HCT116 (cell line): Measurements from ENCODE around the gene C4orf50. TPM values are rescaled to one million over a fixed set of nuclear protein-coding genes. Genes with fewer than 3 reads are reported as not detected.

Source experiments
- ATAC-seq: fragments of 200-7000 bp; cut with Tn5 transposase; 2 replicates; pipeline ENCODE4 v1.9.1; 2020; ENCODE audit warnings: mild to moderate bottlenecking, moderate library complexity
- BruUV-seq: library from RNA; stranded (reverse); fragments of 400-500 nt; replicated peaks from 2 replicates; lab custom pipeline; 2021; lab: Mats Ljungman, UMichigan
- CTCF ChIA-PET: fragments of 300-600 bp; sonication (Branson Sonifier 250); formaldehyde crosslinking; loops from one replicate; lab custom pipeline; 2021; ENCODE audit warnings: antibody characterized with exemption; lab: Charles Lee
- POLR2A ChIA-PET: fragments of 300-600, 350-600 bp; sonication (Branson Sonifier 250); formaldehyde crosslinking; loops from one replicate; lab custom pipeline; 2021; ENCODE audit warnings: antibody characterized with exemption; lab: Charles Lee
- RAD21 ChIA-PET, 2 experiments: fragments of 300-600 bp; sonication (Branson Sonifier 250); formaldehyde crosslinking; loops; one replicate each; lab custom pipeline; 2023; ENCODE audit warnings: low total read pairs in 2 of 2; ENCODE audit not compliant: uncharacterized antibody in 2 of 2, unreplicated experiment in 2 of 2, low non-redundant PET in 1 of 2; lab: Charles Lee
- DNase-seq: peaks from one replicate; pipeline ENCODE4 v3.0.0-alpha.2; 2010; ENCODE audit warnings: low read depth, low spot score
- H2AFZ ChIP-seq: fragments of 200-600 bp; shearing (Covaris generic), sonication (generic); 2 replicates; pipeline ENCODE4 v1.6.1; 2017; ENCODE audit warnings: low read depth, mixed run types, mixed read lengths, antibody characterized with exemption, low read length; ENCODE audit not compliant: poor library complexity, severe bottlenecking
- H3K27ac ChIP-seq: 2 replicates; pipeline ENCODE4 v1.5.1; 2012; ENCODE audit warnings: low read depth, low read length
- H3K27me3 ChIP-seq: fragments of 200-600 bp; sonication (generic); 2 replicates; pipeline ENCODE4 v1.6.1; 2016; ENCODE audit warnings: mixed run types, low read length, mixed read lengths; ENCODE audit not compliant: insufficient read depth
- H3K36me3 ChIP-seq, 2 experiments: fragments of 200-500 bp in 1 of 2; fragments of 200-600 bp in 1 of 2; sonication (Bioruptor generic) in 1 of 2; sonication (generic) in 1 of 2; 2 replicates each; pipeline versions ENCODE4 v1.5.1 to v1.6.1; 2014 to 2016; ENCODE audit warnings: low read length in 2 of 2, inconsistent platforms in 1 of 2, mixed read lengths in 1 of 2, mixed run types in 1 of 2; ENCODE audit not compliant: insufficient read depth in 2 of 2, control insufficient read depth in 1 of 2
- H3K4me1 ChIP-seq, 2 experiments: fragments of 200-600 bp in 1 of 2; sonication (generic) in 1 of 2; 2 replicates each; pipeline versions ENCODE4 v1.5.1 to v1.6.1; 2012 to 2017; ENCODE audit warnings: low read length in 2 of 2, inconsistent platforms in 1 of 2, mild to moderate bottlenecking in 1 of 2, mixed read lengths in 1 of 2, mixed run types in 1 of 2, moderate library complexity in 1 of 2; ENCODE audit not compliant: insufficient read depth in 2 of 2, control insufficient read depth in 1 of 2
- H3K4me2 ChIP-seq: fragments of 200-600 bp; sonication (generic); 2 replicates; pipeline ENCODE4 v1.6.1; 2017; ENCODE audit warnings: mixed run types, low read length, mixed read lengths
- H3K4me3 ChIP-seq, 2 experiments: fragments of 200-600 bp in 1 of 2; sonication (generic) in 1 of 2; replicated peaks in 1 of 2; 2 replicates each; pipeline ENCODE4 v1.5.1; 2011 to 2016; ENCODE audit warnings: low read length in 2 of 2, control low read depth in 1 of 2, low read depth in 1 of 2, mild to moderate bottlenecking in 1 of 2, mixed read lengths in 1 of 2, mixed run types in 1 of 2
- H3K79me2 ChIP-seq: fragments of 200-600 bp; sonication (generic); 2 replicates; pipeline ENCODE4 v1.6.1; 2017; ENCODE audit warnings: mild to moderate bottlenecking, mixed run types, low read length, moderate library complexity, mixed read lengths; ENCODE audit not compliant: insufficient read depth
- H3K9ac ChIP-seq: fragments of 200-600 bp; sonication (generic); 2 replicates; pipeline ENCODE4 v1.6.1; 2016; ENCODE audit warnings: low read length, mixed read lengths
- H3K9me2 ChIP-seq: fragments of 200-600 bp; sonication (generic), shearing (Covaris generic); 2 replicates; pipeline ENCODE4 v1.6.1; 2017; ENCODE audit warnings: mixed run types, mild to moderate bottlenecking, moderate library complexity; ENCODE audit not compliant: insufficient read depth
- H3K9me3 ChIP-seq, 2 experiments: fragments of 200-500 bp in 1 of 2; fragments of 200-600 bp in 1 of 2; sonication (Bioruptor generic) in 1 of 2; sonication (generic) in 1 of 2; 2 replicates each; pipeline ENCODE4 v1.6.1; 2014 to 2017; ENCODE audit warnings: low read length in 2 of 2, mixed read lengths in 2 of 2, inconsistent platforms in 1 of 2, low read depth in 1 of 2, mild to moderate bottlenecking in 1 of 2, mixed run types in 1 of 2, moderate library complexity in 1 of 2; ENCODE audit not compliant: control insufficient read depth in 1 of 2, insufficient read depth in 1 of 2
- H4K20me1 ChIP-seq: fragments of 200-600 bp; sonication (generic), shearing (Covaris generic); 2 replicates; pipeline ENCODE4 v1.6.1; 2017; ENCODE audit warnings: mixed run types, mild to moderate bottlenecking, moderate library complexity; ENCODE audit not compliant: insufficient read depth
- EGR1 ChIP-seq: IDR thresholded peaks from 2 replicates; pipeline ENCODE4 v1.6.1; 2012; ENCODE audit warnings: low read depth
- ELF1 ChIP-seq: IDR thresholded peaks from 2 replicates; pipeline ENCODE4 v1.6.1; 2012; ENCODE audit warnings: low read depth, borderline replicate concordance
- EZH2 ChIP-seq: fragments of 200-600 bp; sonication (generic); IDR thresholded peaks from 2 replicates; pipeline ENCODE4 v1.6.1; 2017; ENCODE audit warnings: antibody characterized with exemption, mixed run types
- FOSL1 ChIP-seq: IDR thresholded peaks from 2 replicates; pipeline ENCODE4 v1.6.1; 2012; ENCODE audit warnings: low read depth
- POLR2A ChIP-seq: IDR thresholded peaks from 2 replicates; pipeline ENCODE4 v1.7.0; 2011; ENCODE audit warnings: borderline replicate concordance; ENCODE audit not compliant: insufficient read depth, insufficient read length; ENCODE audit errors: extremely low read depth
- POLR2AphosphoS5 ChIP-seq: IDR thresholded peaks from 2 replicates; pipeline ENCODE4 v1.6.1; 2011; ENCODE audit warnings: mild to moderate bottlenecking, low read depth, low read length, moderate library complexity
- RAD21 ChIP-seq: IDR thresholded peaks from 2 replicates; pipeline ENCODE4 v1.6.1; 2012; ENCODE audit warnings: low read depth, mild to moderate bottlenecking
- SIN3A ChIP-seq: IDR thresholded peaks from 2 replicates; pipeline ENCODE4 v1.6.1; 2012; ENCODE audit warnings: low read depth
- SP1 ChIP-seq: IDR thresholded peaks from 2 replicates; pipeline ENCODE4 v1.6.1; 2012; ENCODE audit warnings: low read depth
- SRF ChIP-seq: IDR thresholded peaks from 2 replicates; pipeline ENCODE4 v1.6.1; 2012; ENCODE audit warnings: low read depth
- TCF7L2 ChIP-seq: IDR thresholded peaks from 2 replicates; pipeline ENCODE4 v1.7.0; 2011; ENCODE audit warnings: borderline replicate concordance, inconsistent platforms; ENCODE audit not compliant: insufficient read depth, insufficient read length; ENCODE audit errors: extremely low read depth
- ZFX ChIP-seq: fragments of 450-650 bp; IDR thresholded peaks from 2 replicates; pipeline ENCODE4 v1.6.1; 2017
- ZNF274 ChIP-seq: fragments of 200-500 bp; sonication (Bioruptor generic); IDR thresholded peaks from 2 replicates; pipeline ENCODE4 v1.6.1; 2014; ENCODE audit warnings: mild to moderate bottlenecking, low read depth, low read length, inconsistent platforms
- intact Hi-C: fragments of 100-400 bp; cut with micrococcal nuclease; formaldehyde crosslinking; loops from 2 replicates; pipeline ENCODE4 v1.10.0; 2022
- total RNA-seq: library from RNA; stranded (reverse); gene quantifications from one replicate; pipeline ENCODE4 v1.2.1, GENCODE V29; 2021; ENCODE audit not compliant: unreplicated experiment
- TF ChIP-seq, protein P1 (sequence below): IDR thresholded peaks from 2 replicates; pipeline ENCODE4 v1.6.1; 2011; ENCODE audit warnings: mild to moderate bottlenecking, low read length, moderate library complexity; ENCODE audit not compliant: insufficient replicate concordance; ENCODE audit errors: extremely low read depth
- TF ChIP-seq, protein P2 (sequence below): IDR thresholded peaks from 2 replicates; pipeline ENCODE4 v1.6.1; 2012
- TF ChIP-seq, protein P3 (sequence below), 3 experiments: fragments of 200-600 bp in 1 of 3; sonication (generic) in 1 of 3; IDR thresholded peaks in 2 of 3; conservative IDR thresholded peaks in 1 of 3; 2 replicates each; pipeline ENCODE4 v1.5.1; 2012 to 2017; ENCODE audit warnings: low read depth in 2 of 3, low read length in 2 of 3, antibody characterized with exemption in 1 of 3, borderline replicate concordance in 1 of 3, control low read depth in 1 of 3, mild to moderate bottlenecking in 1 of 3, mixed read lengths in 1 of 3, mixed run types in 1 of 3, moderate library complexity in 1 of 3; ENCODE audit not compliant: insufficient read depth in 1 of 3
- TF ChIP-seq, protein P4 (sequence below): IDR thresholded peaks from 2 replicates; pipeline ENCODE4 v1.6.1; 2012; ENCODE audit warnings: low read depth
- TF ChIP-seq, protein P5 (sequence below): IDR thresholded peaks from 2 replicates; pipeline ENCODE4 v1.6.1; 2012

C4orf50 gene
- total RNA-seq, 1 experiment from 2014 or later: not detected

DNA sequence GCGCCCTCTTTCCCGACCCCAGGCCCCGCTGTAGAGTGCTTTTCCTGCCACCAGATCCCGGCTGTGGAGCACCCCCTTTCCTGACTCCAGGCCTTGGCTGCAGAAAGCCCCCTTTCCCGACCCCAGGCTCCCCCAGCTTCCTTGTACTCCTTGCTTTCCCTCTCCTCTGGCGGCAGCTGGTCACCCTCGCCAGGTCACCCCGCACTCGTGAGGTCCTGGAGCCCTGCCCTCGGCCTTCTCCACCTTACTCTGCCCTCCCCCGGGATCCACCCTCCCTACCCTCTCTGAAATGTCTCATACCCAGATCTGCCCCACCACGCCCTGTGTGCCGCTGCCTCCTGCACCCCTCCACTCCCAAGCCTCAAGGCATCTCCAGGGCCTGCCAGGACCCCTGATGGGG, 25.0 kb upstream of the C4orf50 start:
- Histone ChIP-seq H3K36me3 (no peaks in the 10 kb centered on the region), H3K79me2 (no peaks in the 10 kb centered on the region), H3K27ac (no peak overlapping the region), H3K4me1 (peaks cover 0 to 6% of the 10 kb centered on the region in 2 experiments; a peak in 2 of 4 replicates)
- TF ChIP-seq, protein P1, sequence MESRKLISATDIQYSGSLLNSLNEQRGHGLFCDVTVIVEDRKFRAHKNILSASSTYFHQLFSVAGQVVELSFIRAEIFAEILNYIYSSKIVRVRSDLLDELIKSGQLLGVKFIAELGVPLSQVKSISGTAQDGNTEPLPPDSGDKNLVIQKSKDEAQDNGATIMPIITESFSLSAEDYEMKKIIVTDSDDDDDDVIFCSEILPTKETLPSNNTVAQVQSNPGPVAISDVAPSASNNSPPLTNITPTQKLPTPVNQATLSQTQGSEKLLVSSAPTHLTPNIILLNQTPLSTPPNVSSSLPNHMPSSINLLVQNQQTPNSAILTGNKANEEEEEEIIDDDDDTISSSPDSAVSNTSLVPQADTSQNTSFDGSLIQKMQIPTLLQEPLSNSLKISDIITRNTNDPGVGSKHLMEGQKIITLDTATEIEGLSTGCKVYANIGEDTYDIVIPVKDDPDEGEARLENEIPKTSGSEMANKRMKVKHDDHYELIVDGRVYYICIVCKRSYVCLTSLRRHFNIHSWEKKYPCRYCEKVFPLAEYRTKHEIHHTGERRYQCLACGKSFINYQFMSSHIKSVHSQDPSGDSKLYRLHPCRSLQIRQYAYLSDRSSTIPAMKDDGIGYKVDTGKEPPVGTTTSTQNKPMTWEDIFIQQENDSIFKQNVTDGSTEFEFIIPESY: no peak
- TF ChIP-seq FOSL1 (no peak), POLR2AphosphoS5 (no peak), ZNF274 (no peak), ZFX (no peak), SP1 (no peak), SIN3A (no peak), TCF7L2 (no peak), EZH2 (no peak), RAD21 (no peak), ELF1 (no peak), SRF (no peak), EGR1 (no peak), POLR2A (no peak)
- TF ChIP-seq, protein P2, sequence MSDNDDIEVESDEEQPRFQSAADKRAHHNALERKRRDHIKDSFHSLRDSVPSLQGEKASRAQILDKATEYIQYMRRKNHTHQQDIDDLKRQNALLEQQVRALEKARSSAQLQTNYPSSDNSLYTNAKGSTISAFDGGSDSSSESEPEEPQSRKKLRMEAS: no peak
- TF ChIP-seq, protein P3, sequence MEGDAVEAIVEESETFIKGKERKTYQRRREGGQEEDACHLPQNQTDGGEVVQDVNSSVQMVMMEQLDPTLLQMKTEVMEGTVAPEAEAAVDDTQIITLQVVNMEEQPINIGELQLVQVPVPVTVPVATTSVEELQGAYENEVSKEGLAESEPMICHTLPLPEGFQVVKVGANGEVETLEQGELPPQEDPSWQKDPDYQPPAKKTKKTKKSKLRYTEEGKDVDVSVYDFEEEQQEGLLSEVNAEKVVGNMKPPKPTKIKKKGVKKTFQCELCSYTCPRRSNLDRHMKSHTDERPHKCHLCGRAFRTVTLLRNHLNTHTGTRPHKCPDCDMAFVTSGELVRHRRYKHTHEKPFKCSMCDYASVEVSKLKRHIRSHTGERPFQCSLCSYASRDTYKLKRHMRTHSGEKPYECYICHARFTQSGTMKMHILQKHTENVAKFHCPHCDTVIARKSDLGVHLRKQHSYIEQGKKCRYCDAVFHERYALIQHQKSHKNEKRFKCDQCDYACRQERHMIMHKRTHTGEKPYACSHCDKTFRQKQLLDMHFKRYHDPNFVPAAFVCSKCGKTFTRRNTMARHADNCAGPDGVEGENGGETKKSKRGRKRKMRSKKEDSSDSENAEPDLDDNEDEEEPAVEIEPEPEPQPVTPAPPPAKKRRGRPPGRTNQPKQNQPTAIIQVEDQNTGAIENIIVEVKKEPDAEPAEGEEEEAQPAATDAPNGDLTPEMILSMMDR (IDR thresholded peaks at IDR 0.05 in 2 of 3, conservative IDR thresholded peaks at IDR 0.05 in 1 of 3; ENCODE audit: borderline replicate concordance in 1 of 3, insufficient read depth in 1 of 3, low read depth in 2 of 3, low read length in 2 of 3): no peak
- TF ChIP-seq, protein P4, sequence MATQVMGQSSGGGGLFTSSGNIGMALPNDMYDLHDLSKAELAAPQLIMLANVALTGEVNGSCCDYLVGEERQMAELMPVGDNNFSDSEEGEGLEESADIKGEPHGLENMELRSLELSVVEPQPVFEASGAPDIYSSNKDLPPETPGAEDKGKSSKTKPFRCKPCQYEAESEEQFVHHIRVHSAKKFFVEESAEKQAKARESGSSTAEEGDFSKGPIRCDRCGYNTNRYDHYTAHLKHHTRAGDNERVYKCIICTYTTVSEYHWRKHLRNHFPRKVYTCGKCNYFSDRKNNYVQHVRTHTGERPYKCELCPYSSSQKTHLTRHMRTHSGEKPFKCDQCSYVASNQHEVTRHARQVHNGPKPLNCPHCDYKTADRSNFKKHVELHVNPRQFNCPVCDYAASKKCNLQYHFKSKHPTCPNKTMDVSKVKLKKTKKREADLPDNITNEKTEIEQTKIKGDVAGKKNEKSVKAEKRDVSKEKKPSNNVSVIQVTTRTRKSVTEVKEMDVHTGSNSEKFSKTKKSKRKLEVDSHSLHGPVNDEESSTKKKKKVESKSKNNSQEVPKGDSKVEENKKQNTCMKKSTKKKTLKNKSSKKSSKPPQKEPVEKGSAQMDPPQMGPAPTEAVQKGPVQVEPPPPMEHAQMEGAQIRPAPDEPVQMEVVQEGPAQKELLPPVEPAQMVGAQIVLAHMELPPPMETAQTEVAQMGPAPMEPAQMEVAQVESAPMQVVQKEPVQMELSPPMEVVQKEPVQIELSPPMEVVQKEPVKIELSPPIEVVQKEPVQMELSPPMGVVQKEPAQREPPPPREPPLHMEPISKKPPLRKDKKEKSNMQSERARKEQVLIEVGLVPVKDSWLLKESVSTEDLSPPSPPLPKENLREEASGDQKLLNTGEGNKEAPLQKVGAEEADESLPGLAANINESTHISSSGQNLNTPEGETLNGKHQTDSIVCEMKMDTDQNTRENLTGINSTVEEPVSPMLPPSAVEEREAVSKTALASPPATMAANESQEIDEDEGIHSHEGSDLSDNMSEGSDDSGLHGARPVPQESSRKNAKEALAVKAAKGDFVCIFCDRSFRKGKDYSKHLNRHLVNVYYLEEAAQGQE: no peak
- TF ChIP-seq, protein P5, sequence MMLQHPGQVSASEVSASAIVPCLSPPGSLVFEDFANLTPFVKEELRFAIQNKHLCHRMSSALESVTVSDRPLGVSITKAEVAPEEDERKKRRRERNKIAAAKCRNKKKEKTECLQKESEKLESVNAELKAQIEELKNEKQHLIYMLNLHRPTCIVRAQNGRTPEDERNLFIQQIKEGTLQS: no peak
- TF ChIP-seq, all 23 proteins: peak for 0
- no peaks in the 10 kb centered on the region for H3K9me3 ChIP-seq
- ChIA-PET POLR2A (no interaction called here), CTCF (no interaction called here), RAD21 (no interaction called here)
- no peaks in the 10 kb centered on the region for H4K20me1 ChIP-seq
- H3K9ac ChIP-seq: no peak overlapping the region
- ATAC-seq (no peak), DNase-seq (no peak)
- no peak overlapping the region for H3K4me2 ChIP-seq
- no TSS peak for BruUV-seq
- intact Hi-C loops: no loop called here
- no peak overlapping the region for H3K4me3 ChIP-seq
- H2AFZ ChIP-seq: no peak overlapping the region
- H3K9me2 ChIP-seq: no peaks in the 10 kb centered on the region
- peaks cover 55% of the 10 kb centered on the region; the same call in 1 of the 2 replicates for H3K27me3 ChIP-seq
